Subcutaneous abdominal adipose tissue (tissue), 5 donors: ENCODE results near the gene GPSM1.

Source experiments
- H3K27ac ChIP-seq: one replicate; pipeline ENCODE4 v1.7.0; 2013; ENCODE audit warnings: low read depth, mild to moderate bottlenecking, inconsistent platforms, low read length, moderate library complexity
- H3K27me3 ChIP-seq, 5 donors: one replicate each; pipeline ENCODE4 v1.7.0; 2013; ENCODE audit warnings: low read length in 5 of 5, inconsistent platforms in 1 of 5; ENCODE audit not compliant: control insufficient read depth in 5 of 5, insufficient read depth in 4 of 5
- H3K36me3 ChIP-seq, 5 donors: one replicate each; pipeline ENCODE4 v1.7.0; 2013; ENCODE audit warnings: low read length in 5 of 5; ENCODE audit not compliant: control insufficient read depth in 5 of 5, insufficient read depth in 5 of 5
- H3K4me1 ChIP-seq, 5 donors: one replicate each; pipeline ENCODE4 v1.7.0; 2013; ENCODE audit warnings: low read length in 5 of 5, mild to moderate bottlenecking in 3 of 5, moderate library complexity in 1 of 5; ENCODE audit not compliant: control insufficient read depth in 5 of 5, insufficient read depth in 5 of 5
- H3K4me3 ChIP-seq, 5 donors: one replicate each; pipeline ENCODE4 v1.7.0; 2013; ENCODE audit warnings: low read length in 5 of 5, low read depth in 1 of 5
- H3K9ac ChIP-seq, 5 donors: one replicate each; pipeline ENCODE4 v1.7.0; 2013; ENCODE audit warnings: low read length in 5 of 5, mild to moderate bottlenecking in 4 of 5, moderate library complexity in 3 of 5
- H3K9me3 ChIP-seq, 5 donors: one replicate each; pipeline ENCODE4 v1.7.0; 2013; ENCODE audit warnings: low read length in 5 of 5; ENCODE audit not compliant: control insufficient read depth in 5 of 5
- donor health status: healthy.
- donor health status: healthy.
- donor health status: healthy.
- donor health status: healthy.
- donor health status: healthy.

The GPSM1 gene

DNA sequence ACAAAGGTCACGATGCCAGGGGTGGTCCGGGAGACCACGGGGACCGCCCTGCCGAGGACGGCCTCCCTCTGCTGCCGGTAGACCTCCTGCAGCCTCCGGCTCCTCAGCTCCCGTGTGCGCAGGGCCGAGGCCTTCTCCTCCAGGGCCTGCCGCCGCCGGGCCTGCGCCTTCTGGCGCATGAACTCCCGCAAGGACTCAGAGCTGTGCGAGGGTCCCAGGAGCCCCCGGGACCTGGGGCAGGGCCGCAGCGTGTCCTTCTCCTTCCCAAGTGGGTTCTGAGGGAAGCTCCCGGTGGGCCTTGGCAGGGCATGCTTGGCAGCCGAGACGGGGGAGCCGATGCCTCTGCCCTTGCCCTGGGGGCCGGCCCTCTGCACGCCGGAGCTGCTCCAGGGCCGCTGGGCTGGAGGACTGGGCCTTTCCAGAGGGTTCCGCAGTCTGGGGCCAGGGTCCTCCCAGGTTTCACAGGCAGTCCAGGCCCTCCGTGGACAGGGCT lies 36.8 kb upstream of the GPSM1 start:
- H3K36me3 ChIP-seq, result no peaks in the 10 kb centered on the region
- H3K4me3 ChIP-seq, result no peak overlapping the region
- no peak overlapping the region for H3K27ac ChIP-seq
- H3K27me3 ChIP-seq, result peaks cover 11 to 27% (median 21%) of the 10 kb centered on the region in 5 donors
- H3K9ac ChIP-seq, result no peak overlapping the region
- H3K4me1 ChIP-seq, result peaks cover 0 to 2% (median 0%) of the 10 kb centered on the region in 5 donors
- peaks cover 0 to 7% (median 0%) of the 10 kb centered on the region in 5 donors for H3K9me3 ChIP-seq

DNA sequence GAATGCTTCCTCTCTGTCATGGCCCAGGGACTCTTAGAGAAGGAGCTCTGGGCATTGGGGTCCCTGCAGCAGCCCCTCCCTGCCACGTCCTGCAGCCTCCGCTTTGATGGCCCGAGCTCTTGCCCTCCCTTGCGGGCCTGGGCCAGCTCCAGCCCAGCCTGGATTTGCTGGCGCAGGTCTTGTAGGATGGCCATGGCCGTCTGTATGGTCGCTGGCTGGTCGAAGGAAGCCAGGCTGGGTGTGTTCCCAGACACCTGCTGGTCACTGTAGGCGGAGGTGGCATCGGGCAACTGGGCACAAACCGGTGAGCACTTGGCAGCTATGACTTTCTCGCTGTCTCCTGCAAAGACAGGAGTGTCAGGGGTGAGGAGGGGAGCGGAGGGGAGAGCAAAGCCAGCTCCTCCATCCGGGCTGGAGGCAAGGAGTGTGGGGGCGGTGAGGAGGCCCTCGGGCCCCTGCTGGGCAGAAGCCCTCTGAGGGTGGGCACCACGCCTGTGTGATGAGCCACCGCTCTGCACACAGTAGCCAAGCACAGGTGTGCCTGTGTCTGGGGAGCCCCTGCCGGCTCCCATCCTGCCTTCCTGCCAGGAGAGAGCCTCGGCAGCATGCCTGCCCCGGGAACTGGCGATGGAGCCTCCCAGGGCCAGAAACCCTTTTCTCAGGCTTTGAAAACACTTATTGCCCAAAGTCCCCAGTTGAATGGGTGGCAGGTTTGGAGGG lies 35.9 kb upstream of the GPSM1 start:
- H3K4me3 ChIP-seq, result no peak overlapping the region
- peaks cover 0 to 2% (median 0%) of the 10 kb centered on the region in 5 donors for H3K4me1 ChIP-seq
- no peak overlapping the region for H3K27ac ChIP-seq
- peaks cover 0 to 7% (median 0%) of the 10 kb centered on the region in 5 donors for H3K9me3 ChIP-seq
- H3K27me3 ChIP-seq, result peaks cover 10 to 28% (median 17%) of the 10 kb centered on the region in 5 donors
- H3K9ac ChIP-seq, result no peak overlapping the region
- H3K36me3 ChIP-seq, result no peaks in the 10 kb centered on the region

DNA sequence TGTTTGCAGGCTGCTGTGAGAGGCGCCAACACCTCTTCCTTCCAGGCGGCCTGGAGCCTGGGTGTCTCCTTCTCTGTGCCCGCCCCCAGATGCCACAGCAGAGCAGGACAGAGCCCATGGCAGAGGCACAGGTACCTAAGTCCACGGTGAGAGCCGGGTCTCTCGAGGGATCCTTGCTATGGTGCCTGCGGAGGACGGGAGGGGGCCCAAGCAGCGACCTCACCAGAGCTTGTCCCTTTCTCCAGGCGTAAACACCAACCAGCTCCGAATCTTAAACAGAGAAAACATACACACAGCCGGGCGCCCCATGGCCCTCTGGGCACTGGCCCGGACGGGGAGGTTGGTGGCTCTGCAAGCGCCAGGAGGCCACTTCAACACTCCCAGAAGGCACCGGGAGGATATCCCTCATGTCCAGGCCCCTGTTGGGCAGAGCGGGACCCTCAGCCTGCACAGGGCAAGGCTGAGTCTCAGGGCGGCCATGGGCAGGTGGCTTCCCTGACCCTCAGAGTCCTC lies 35.3 kb upstream of the GPSM1 start:
- no peak overlapping the region for H3K9ac ChIP-seq
- peaks cover 0 to 7% (median 2%) of the 10 kb centered on the region in 5 donors for H3K4me1 ChIP-seq
- peaks cover 0 to 7% (median 0%) of the 10 kb centered on the region in 5 donors for H3K9me3 ChIP-seq
- no peak overlapping the region for H3K27ac ChIP-seq
- peaks cover 10 to 27% (median 17%) of the 10 kb centered on the region in 5 donors for H3K27me3 ChIP-seq
- H3K4me3 ChIP-seq, result no peak overlapping the region
- no peaks in the 10 kb centered on the region for H3K36me3 ChIP-seq

DNA sequence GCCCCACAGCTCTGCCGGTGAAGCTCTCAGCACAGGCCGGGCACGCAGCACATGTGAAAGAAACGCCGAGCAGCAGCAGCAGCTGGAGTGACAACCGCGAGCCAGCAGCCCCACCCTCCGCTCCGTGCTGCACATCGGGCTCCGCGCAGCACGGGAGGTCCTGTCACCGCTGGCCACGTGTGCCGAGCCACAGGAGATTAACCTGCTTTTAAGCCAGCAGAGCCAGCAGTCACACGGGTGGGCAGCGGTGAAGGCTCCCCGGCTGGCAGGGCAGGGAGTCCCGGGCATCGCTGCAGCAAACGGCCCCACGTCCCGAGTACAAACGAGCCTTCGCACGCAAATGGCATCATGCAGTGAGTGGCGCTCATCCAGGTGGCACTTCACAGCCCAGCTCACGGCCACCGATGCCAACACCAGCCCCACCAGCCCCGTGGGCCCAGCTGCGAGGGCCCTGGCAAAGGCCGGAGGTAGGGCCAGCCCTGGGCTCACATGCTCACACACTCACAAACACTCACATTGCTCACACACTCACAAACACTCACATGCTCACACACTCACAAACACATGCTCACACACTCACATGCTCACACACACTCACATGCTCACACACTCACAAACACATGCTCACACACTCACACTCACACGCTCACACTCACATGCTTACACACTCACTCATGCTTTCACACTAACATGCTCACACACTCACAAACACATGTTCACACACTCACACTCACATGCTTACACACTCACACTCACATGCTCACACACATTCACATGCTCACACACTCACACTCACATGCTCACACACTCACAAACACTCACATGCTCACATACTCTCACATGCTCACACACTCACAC lies 34.5 kb upstream of the GPSM1 start:
- H3K9ac ChIP-seq, result no peak overlapping the region
- H3K36me3 ChIP-seq, result no peaks in the 10 kb centered on the region
- H3K27me3 ChIP-seq, result peaks cover 10 to 22% (median 15%) of the 10 kb centered on the region in 5 donors

DNA sequence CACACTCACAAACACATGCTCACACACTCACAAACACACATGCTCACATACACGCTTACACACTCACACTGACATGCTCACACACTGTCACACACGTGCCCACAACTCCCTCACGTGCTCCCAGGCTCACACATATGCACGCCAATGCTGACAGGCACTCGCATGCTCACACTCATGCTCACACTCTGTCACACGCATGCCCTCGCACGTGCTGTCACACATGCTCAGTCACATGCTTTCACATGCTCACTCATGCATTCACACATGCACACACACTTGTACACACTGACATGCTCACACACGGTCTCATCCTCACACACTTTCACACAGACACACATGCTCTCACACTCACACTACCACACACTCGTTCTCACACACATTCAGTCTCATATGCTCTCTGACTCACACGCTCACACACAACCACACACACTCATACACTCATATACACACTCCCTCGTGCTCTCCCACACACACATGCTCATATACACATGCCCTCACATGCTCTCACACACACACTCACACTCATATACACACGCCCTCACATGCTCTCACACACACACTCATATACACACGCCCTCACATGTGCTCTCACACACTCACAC lies 33.8 kb upstream of the GPSM1 start:
- Histone ChIP-seq H3K27ac (no peak overlapping the region), H3K36me3 (no peaks in the 10 kb centered on the region), H3K27me3 (peaks cover 7 to 17% (median 15%) of the 10 kb centered on the region in 5 donors), H3K9me3 (peaks cover 0 to 7% (median 0%) of the 10 kb centered on the region in 5 donors), H3K4me3 (no peak overlapping the region), H3K4me1 (peaks cover 0 to 11% (median 3%) of the 10 kb centered on the region in 5 donors), H3K9ac (no peak overlapping the region)

More for the DNA sequence above, 34.5 kb upstream of the GPSM1 start:
- no peak overlapping the region for H3K27ac ChIP-seq
- peaks cover 0 to 11% (median 3%) of the 10 kb centered on the region in 5 donors for H3K4me1 ChIP-seq
- H3K9me3 ChIP-seq, result peaks cover 0 to 7% (median 0%) of the 10 kb centered on the region in 5 donors
- no peak overlapping the region for H3K4me3 ChIP-seq

DNA sequence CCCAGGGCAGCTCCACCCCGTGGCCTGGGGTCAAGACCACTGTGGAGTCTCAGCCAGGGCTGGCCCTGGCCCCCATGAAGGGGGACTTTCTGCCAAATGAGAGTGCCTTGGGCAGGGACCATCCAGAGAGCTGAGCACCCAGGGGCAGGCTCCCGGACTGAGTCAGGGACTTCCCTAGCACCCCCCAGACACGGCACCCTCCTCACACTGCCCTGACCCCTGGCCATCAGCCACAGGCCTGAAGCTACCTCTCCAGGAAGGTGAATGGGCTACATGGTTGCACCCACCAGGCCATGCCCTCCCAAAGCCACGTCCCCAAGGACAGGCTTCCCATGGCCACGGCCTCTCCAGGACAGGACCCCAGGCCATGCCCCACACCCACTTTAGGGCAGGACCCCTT lies 32.9 kb upstream of the GPSM1 start:
- no peak overlapping the region for H3K4me3 ChIP-seq
- no peak overlapping the region for H3K9ac ChIP-seq
- peaks cover 0 to 7% (median 0%) of the 10 kb centered on the region in 5 donors for H3K9me3 ChIP-seq
- H3K4me1 ChIP-seq, result peaks cover 0 to 11% (median 3%) of the 10 kb centered on the region in 5 donors
- H3K27me3 ChIP-seq, result peaks cover 4 to 17% (median 11%) of the 10 kb centered on the region in 5 donors
- no peaks in the 10 kb centered on the region for H3K36me3 ChIP-seq
- no peak overlapping the region for H3K27ac ChIP-seq

DNA sequence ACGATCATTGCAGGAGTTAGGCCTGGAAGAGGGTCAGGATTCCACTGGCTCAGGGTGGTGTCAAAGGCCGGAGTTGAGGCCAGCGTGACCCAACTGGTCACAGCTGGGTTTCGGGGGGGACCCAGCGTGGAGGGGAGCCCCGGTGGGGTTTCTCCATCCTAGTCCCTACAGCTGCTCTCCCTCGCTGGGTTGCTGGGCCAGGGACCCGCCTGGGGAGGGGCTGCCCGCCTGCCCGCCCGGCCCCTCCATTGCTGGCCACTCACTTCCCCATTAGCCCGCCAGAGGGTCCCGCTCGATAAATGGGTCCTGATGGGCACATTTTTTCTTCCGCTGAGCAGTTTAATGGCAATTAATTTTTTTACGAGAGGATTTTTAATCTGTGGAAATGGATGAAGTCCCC lies 32.3 kb upstream of the GPSM1 start:
- H3K36me3 ChIP-seq, result no peaks in the 10 kb centered on the region
- H3K27ac ChIP-seq, result no peak overlapping the region
- peaks cover 4 to 17% (median 13%) of the 10 kb centered on the region in 5 donors for H3K27me3 ChIP-seq
- peaks cover 0 to 7% (median 0%) of the 10 kb centered on the region in 5 donors for H3K9me3 ChIP-seq
- H3K4me3 ChIP-seq, result no peak overlapping the region
- no peak overlapping the region for H3K9ac ChIP-seq
- peaks cover 0 to 11% (median 3%) of the 10 kb centered on the region in 5 donors for H3K4me1 ChIP-seq

DNA sequence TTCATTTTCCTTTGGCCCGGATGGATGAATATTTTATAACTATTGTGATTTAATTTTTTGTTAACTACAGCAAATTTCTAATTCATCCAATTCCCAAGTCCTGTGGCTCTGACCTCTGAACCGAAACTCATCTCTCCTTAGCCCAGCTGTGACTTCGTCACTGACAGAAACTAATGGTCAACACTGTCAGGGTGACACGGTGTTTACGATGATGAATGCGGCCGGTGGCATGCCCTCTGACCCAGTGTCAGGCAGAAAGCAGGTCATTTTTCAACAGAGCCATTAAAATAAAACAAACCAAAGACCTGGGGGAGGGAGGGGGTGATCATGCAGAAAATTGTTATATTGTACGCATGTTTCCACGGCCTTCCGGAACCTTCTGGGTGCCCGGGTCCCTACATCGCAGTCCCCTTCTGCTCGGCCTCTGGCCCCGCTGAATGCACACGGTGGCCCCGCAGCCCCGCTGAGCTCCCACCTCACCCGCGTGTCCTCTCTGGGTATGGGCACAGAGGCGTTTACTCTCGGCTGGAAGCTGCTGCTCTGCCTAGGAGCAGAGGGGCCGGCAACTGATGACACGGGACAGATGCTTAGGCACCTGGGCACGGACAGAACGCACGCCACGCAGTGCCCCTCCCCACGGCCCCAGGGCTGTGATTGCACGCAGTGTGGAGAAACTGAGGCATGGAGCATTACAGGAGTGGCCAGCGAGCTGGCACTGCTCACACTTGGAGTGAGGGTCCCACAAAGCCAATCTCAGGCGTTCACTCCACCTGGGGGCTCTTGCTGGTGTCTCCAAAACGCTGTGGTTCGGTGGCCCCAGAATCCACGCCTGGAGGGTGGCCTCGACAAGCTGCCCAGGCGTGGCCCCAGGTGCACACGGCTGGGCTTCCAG lies 31.6 kb upstream of the GPSM1 start:
- Histone ChIP-seq H3K4me3 (no peak overlapping the region), H3K27me3 (peaks cover 4 to 17% (median 12%) of the 10 kb centered on the region in 5 donors), H3K4me1 (peaks cover 0 to 11% (median 3%) of the 10 kb centered on the region in 5 donors), H3K27ac (no peak overlapping the region), H3K9ac (no peak overlapping the region), H3K36me3 (no peaks in the 10 kb centered on the region), H3K9me3 (peaks cover 0 to 7% (median 0%) of the 10 kb centered on the region in 5 donors)
